Stimulated activated naive CD8-positive, alpha-beta T cell treated with anti-CD3 and anti-CD28 coated beads, Interleukin-15, amount 100 ng/mL, for 72 hours (primary cell): ENCODE data around the gene ASIC3.

Experiments used
- ATAC-seq: fragments of 150-1000 bp; cut with Tn5 transposase; 2 replicates; pipeline ENCODE4 v1.10.0; 2021; ENCODE audit warnings: mild to moderate bottlenecking, moderate library complexity
- DNase-seq, 2 donors: peaks; one replicate each; pipeline ENCODE4 v3.0.0; 2021 to 2022
- H3K27ac Mint-ChIP-seq, 2 donors: one replicate each; pipeline ENCODE4 v1.8.0; 2022; ENCODE audit warnings: mild to moderate bottlenecking in 2 of 2, mixed read lengths in 2 of 2, moderate library complexity in 2 of 2
- H3K27me3 Mint-ChIP-seq: one replicate; pipeline ENCODE4 v1.8.0; 2022; ENCODE audit warnings: mixed read lengths
- H3K4me1 Mint-ChIP-seq: one replicate; pipeline ENCODE4 v1.8.0; 2022; ENCODE audit warnings: mild to moderate bottlenecking, mixed read lengths
- H3K4me3 Mint-ChIP-seq, 2 donors: one replicate each; pipeline ENCODE4 v1.8.0; 2022; ENCODE audit warnings: mild to moderate bottlenecking in 2 of 2, mixed read lengths in 2 of 2, moderate library complexity in 1 of 2
- H3K9me3 Mint-ChIP-seq, 2 donors: one replicate each; pipeline ENCODE4 v1.8.0; 2022; ENCODE audit warnings: mixed read lengths in 2 of 2

ASIC3 gene

GRCh38 chr7:151057506-151057988 lies 9.2 kb downstream of the ASIC3 start, which contains the start of gene CDK5:
TSS of gene CDK5 (minus strand) at chr7:151057897. CDS start at chr7:151057848, 49 bp downstream.
- H3K27ac Mint-ChIP-seq, result peak within 1 kb of the TSS; percentile 95 to 97
- no peak for DNase-seq
- no peaks in the 10 kb centered on the region for H3K27me3 Mint-ChIP-seq
- peaks cover 49% of the 10 kb centered on the region for H3K4me1 Mint-ChIP-seq
- peak; percentile 1 for ATAC-seq
- H3K9me3 Mint-ChIP-seq, result no peaks in the 10 kb centered on the region
- peak within 1 kb of the TSS; percentile 97 to 99 for H3K4me3 Mint-ChIP-seq

- DNase-seq (peak; percentile 94 to 98), ATAC-seq (peak; percentile 93)
- H3K27ac Mint-ChIP-seq, result peak overlapping the region; percentile 95 to 97
- H3K4me1 Mint-ChIP-seq, result peaks cover 49% of the 10 kb centered on the region
- H3K4me3 Mint-ChIP-seq, result peak overlapping the region; percentile 97 to 99
- no peaks in the 10 kb centered on the region for H3K27me3 Mint-ChIP-seq
- H3K9me3 Mint-ChIP-seq, result no peaks in the 10 kb centered on the region
Observed at GRCh38 chr7:151057989-151058780, 9.9 kb downstream of the ASIC3 start.

DNA sequence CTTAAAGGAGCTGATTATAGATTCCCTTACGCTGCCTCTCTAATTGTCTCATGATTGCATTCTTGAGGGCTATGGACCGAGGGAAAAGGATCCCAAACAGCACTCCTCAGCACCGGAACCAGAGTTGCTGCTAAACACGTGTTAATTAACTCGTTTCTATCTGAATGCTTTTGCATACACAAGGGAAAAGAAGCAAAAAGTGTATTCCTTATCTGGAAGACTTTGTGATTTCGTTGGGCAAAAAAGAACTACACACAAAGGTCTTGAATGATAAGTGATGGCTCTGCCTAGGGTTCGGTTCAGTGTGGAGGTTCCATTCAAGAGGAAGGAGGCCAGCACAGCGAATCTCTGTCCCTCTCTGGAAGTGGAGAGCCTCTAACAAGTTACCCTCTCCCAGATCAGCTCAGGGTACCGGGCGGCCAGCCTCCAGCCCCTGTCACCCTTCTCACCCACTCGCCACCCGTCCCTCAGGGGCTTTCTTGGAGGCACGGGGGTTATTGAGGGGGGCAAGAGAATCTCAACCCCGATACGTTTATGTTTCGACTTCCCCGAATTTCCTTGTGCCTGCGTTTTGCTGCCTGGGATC lies 10.5 kb downstream of the ASIC3 start:
- H3K9me3 Mint-ChIP-seq, result no peaks in the 10 kb centered on the region
- H3K4me1 Mint-ChIP-seq, result peaks cover 49% of the 10 kb centered on the region
- ATAC-seq (no peak), DNase-seq (peak; percentile 44 to 50)
- no peaks in the 10 kb centered on the region for H3K27me3 Mint-ChIP-seq
- peak overlapping the region; percentile 95 to 97 for H3K27ac Mint-ChIP-seq
- H3K4me3 Mint-ChIP-seq, result peak overlapping the region; percentile 97 to 99

DNA sequence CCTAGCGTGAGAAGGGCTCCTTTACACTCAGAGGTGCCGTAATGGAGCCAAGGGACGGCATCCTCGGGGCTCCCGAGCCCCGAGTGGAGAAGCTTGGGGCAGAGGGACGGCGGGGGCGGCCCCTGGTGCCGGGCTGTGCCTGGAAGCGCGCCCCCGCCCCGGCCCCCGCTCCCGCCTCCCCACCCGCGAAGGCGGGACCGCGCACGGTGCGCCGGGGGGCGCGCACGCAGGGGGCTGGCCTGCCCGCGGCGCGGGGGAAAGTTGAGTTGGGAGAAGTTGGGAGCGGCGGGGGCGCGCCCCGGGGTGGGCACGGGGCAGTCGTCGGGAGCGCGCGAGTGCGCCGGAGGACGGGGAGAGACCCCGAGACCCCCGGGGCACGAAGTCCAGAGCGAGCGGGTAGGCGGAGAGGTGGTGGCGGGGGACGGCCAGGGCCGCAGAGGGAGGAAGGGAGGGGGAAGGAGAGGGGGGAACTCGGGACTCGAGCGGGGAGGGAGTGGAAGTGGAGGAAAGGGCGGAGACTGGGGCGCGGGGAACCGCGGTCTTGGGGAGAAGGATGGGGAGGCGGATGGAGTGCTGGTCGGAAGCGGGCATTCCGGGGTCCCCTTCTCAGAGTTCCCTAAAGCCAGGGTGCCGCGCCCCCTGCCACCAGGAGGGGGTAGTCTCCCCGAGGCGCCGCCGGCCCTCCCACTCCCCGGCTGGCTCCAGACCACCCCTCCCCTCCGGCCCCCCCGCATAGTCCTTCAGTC lies 11.2 kb downstream of the ASIC3 start, which contains the start of gene SLC4A2:
Gene SLC4A2 (plus strand): TSS at position 223 of the 746 bp plus-strand sequence. CDS start 2,399 bp downstream, outside the sequence.
- ATAC-seq, result peak; percentile 41

GRCh38 chr7:151060113-151060415 lies 11.7 kb downstream of the ASIC3 start:
- ATAC-seq, result no peak
- Mint-ChIP-seq H3K4me3 (peak overlapping the region; percentile 97 to 99), H3K4me1 (peaks cover 49% of the 10 kb centered on the region), H3K27me3 (no peaks in the 10 kb centered on the region), H3K27ac (peak overlapping the region; percentile 67 to 95), H3K9me3 (no peaks in the 10 kb centered on the region)
- no peak for DNase-seq

More for the DNA sequence above, 11.2 kb downstream of the ASIC3 start, which contains the start of gene SLC4A2:
- peaks cover 49% of the 10 kb centered on the region for H3K4me1 Mint-ChIP-seq
- peak within 1 kb of the TSS; percentile 95 to 97 for H3K27ac Mint-ChIP-seq
- no peaks in the 10 kb centered on the region for H3K9me3 Mint-ChIP-seq
- peak; percentile 65 to 73 for DNase-seq
- peak within 1 kb of the TSS; percentile 97 to 99 for H3K4me3 Mint-ChIP-seq
- no peaks in the 10 kb centered on the region for H3K27me3 Mint-ChIP-seq

- Mint-ChIP-seq H3K27me3 (no peaks in the 10 kb centered on the region), H3K4me3 (peak overlapping the region; percentile 97 to 99), H3K4me1 (peaks cover 49% of the 10 kb centered on the region), H3K27ac (peak overlapping the region; percentile 82 to 95), H3K9me3 (no peaks in the 10 kb centered on the region)
- ATAC-seq (no peak), DNase-seq (no peak)
Observed at GRCh38 chr7:151060416-151061212, 12.3 kb downstream of the ASIC3 start.

GRCh38 chr7:151061213-151062110 lies 13.1 kb downstream of the ASIC3 start:
- peaks cover 48% of the 10 kb centered on the region for H3K4me1 Mint-ChIP-seq
- ATAC-seq, result no peak
- H3K27me3 Mint-ChIP-seq, result no peaks in the 10 kb centered on the region
- no peaks in the 10 kb centered on the region for H3K9me3 Mint-ChIP-seq
- no peak for DNase-seq
- peak overlapping the region; percentile 97 to 99 for H3K4me3 Mint-ChIP-seq
- H3K27ac Mint-ChIP-seq, result peak overlapping the region; percentile 59 to 92

GRCh38 chr7:151062111-151062398 lies 13.7 kb downstream of the ASIC3 start:
- ATAC-seq (no peak), DNase-seq (no peak)
- Mint-ChIP-seq H3K4me1 (peaks cover 42% of the 10 kb centered on the region), H3K9me3 (no peaks in the 10 kb centered on the region), H3K27ac (peak overlapping the region in 1 of 2 donors; percentile 59), H3K4me3 (peak overlapping the region in 1 of 2 donors; percentile 15), H3K27me3 (no peaks in the 10 kb centered on the region)

DNA sequence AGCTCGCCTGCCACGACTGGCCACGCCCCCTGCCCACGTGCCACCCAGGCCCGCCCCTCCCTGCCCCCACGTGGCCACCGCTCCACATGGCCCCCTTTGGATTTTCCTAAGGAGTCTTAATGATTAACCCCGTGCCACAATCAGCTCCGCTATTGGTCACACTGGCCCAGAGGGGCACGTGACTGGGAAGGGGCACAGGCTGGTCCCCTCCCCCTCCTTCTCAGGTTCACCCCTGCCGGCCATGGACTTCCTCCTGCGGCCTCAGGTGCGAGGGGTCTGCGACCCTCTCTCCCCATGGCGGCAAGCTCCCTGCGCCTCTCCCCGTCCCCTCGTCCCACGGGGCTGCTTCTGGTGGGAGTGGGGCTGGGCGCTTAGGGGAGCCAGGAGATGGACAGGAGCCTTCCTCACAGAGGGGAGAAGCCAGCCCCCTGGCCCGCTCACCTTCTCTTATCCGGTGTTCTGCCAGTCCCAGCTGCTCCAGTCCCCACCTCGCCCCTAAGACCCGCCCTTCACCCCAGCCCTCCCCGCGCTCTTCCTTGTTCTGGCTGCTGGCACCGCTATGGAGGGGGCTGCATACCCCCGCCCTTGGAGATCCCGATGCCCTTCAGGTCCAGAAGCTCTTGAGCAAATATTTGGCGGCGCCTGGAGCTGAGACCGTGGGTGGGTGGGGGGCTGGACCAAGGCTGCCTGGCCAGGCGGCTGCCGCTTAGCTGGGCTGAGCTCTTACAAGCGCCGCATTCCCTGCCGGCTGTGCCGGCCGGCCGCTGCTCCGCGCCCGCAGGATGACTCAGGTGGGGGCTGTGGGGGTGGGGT lies 14.3 kb downstream of the ASIC3 start:
- Mint-ChIP-seq H3K9me3 (no peaks in the 10 kb centered on the region), H3K27me3 (no peaks in the 10 kb centered on the region), H3K4me1 (peaks cover 37% of the 10 kb centered on the region), H3K4me3 (no peak overlapping the region), H3K27ac (no peak overlapping the region)
- ATAC-seq (no peak), DNase-seq (no peak)

DNA sequence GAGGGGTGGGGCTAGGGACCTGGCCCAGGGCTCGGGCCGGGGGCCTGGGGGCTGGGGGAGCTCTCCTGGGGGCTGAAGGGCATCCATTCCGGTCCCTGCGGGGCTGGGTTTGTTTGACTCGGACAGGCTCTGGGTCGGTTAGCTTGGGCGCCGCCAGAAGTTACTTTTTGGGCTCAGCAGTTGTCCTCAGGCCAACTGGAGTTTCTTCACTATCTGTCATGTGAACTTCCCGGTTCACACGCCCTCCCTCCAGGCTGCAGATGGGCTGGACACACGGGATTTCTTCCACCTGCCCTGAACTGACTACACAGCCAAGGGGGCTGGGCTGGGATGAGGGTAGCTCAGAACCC lies 14.9 kb downstream of the ASIC3 start:
- H3K4me1 Mint-ChIP-seq, result peaks cover 36% of the 10 kb centered on the region
- DNase-seq, result no peak

DNA sequence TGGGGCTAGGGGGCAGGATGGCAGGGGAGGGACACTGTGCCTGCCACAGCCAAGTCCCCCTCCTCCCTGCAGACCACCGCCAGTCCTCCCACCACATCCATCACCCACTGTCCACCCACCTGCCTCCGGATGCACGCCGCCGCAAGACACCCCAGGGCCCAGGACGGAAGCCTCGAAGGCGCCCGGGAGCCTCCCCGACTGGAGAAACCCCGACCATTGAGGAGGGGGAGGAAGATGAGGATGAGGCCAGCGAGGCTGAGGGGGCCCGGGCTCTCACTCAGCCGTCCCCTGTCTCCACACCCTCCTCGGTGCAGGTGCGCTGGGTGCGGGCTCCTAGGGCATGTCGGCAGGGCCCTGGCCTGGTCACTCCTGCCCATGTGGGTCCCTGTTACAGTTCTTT lies 16.1 kb downstream of the ASIC3 start:
- Mint-ChIP-seq H3K4me1 (peaks cover 25% of the 10 kb centered on the region), H3K27ac (no peak overlapping the region)
- ATAC-seq, result no peak

More for the DNA sequence above, 14.9 kb downstream of the ASIC3 start:
- no peak overlapping the region for H3K27ac Mint-ChIP-seq
- no peak for ATAC-seq
- no peak overlapping the region for H3K4me3 Mint-ChIP-seq
- no peaks in the 10 kb centered on the region for H3K9me3 Mint-ChIP-seq
- H3K27me3 Mint-ChIP-seq, result no peaks in the 10 kb centered on the region

DNA sequence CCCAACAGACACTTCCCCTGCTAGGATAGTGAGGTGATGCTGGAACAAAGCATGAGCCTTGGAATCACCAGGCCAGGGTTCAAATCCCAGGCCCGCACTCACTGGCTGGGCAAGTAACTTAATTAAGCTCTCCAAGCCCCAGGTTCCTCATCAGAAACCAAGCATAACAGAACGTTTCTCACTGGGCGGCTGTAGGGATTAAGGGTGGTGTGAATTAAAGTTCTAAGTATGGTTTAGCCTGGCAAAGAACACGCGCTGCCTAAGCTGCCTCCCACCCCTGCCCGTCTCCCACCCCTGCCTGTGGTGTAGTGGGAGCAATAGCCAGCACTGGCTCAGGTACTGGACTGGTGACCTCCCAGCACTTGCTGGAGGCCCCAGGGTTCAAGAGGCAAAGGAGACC lies 16.7 kb downstream of the ASIC3 start:
- H3K4me1 Mint-ChIP-seq, result peaks cover 22% of the 10 kb centered on the region
- ATAC-seq (no peak), DNase-seq (no peak)
- no peak overlapping the region for H3K4me3 Mint-ChIP-seq
- no peaks in the 10 kb centered on the region for H3K27me3 Mint-ChIP-seq
- no peak overlapping the region for H3K27ac Mint-ChIP-seq
- no peaks in the 10 kb centered on the region for H3K9me3 Mint-ChIP-seq

More for the DNA sequence above, 16.1 kb downstream of the ASIC3 start:
- no peaks in the 10 kb centered on the region for H3K9me3 Mint-ChIP-seq
- no peak for DNase-seq
- no peak overlapping the region for H3K4me3 Mint-ChIP-seq
- no peaks in the 10 kb centered on the region for H3K27me3 Mint-ChIP-seq

- ATAC-seq (no peak), DNase-seq (no peak)
- H3K27ac Mint-ChIP-seq, result no peak overlapping the region
- no peaks in the 10 kb centered on the region for H3K9me3 Mint-ChIP-seq
- H3K4me3 Mint-ChIP-seq, result no peak overlapping the region
- H3K4me1 Mint-ChIP-seq, result peaks cover 16% of the 10 kb centered on the region
- no peaks in the 10 kb centered on the region for H3K27me3 Mint-ChIP-seq
Observed at GRCh38 chr7:151065516-151065915, 17.2 kb downstream of the ASIC3 start.
